SK-N-SH (cell line): Measurements from ENCODE around the gene MBNL2. TPM values are rescaled to one million over a fixed set of nuclear protein-coding genes. Genes with fewer than 3 reads are reported as not detected.

Experiments used
- CTCF ChIA-PET: fragments of 300-600, 350-600 bp; formaldehyde crosslinking; extraction: SDS; loops from one replicate; lab custom pipeline; 2021; lab: Yijun Ruan, JAX
- POLR2A ChIA-PET: fragments of 350-600 bp; sonication (Branson Sonifier 250); formaldehyde crosslinking; extraction: SDS; loops from one replicate; lab custom pipeline; 2020; ENCODE audit warnings: antibody characterized with exemption, inconsistent platforms; lab: Yijun Ruan, JAX
- DNase-seq: peaks from one replicate; pipeline ENCODE4 v3.0.0; 2012
- H2AFZ ChIP-seq: fragments of 200-600 bp; sonication (generic); 2 replicates; pipeline ENCODE4 v1.8.1; 2016; ENCODE audit warnings: antibody characterized with exemption, mild to moderate bottlenecking, low read depth
- H3F3A ChIP-seq: fragments of 200-600 bp; sonication (generic); replicated peaks from 2 replicates; pipeline ENCODE3; 2016; ENCODE audit warnings: antibody characterized with exemption, mild to moderate bottlenecking; ENCODE audit not compliant: insufficient read depth
- H3K27ac ChIP-seq, 2 experiments: fragments of 200-500 bp in 1 of 2; fragments of 200-600 bp in 1 of 2; sonication (Bioruptor generic) in 1 of 2; sonication (generic), shearing (Covaris generic) in 1 of 2; 2 replicates each; pipeline versions ENCODE4 v1.5.1 to v1.6.1; 2014 to 2016; ENCODE audit warnings: low read depth in 2 of 2, inconsistent platforms in 1 of 2, low read length in 1 of 2, mild to moderate bottlenecking in 1 of 2, mixed read lengths in 1 of 2
- H3K27me3 ChIP-seq: fragments of 200-600 bp; sonication (generic), shearing (Covaris generic); 2 replicates; pipeline ENCODE4 v1.6.1; 2016; ENCODE audit warnings: mixed run types; ENCODE audit not compliant: insufficient read depth
- H3K36me3 ChIP-seq, 2 experiments: fragments of 200-500 bp in 1 of 2; fragments of 200-600 bp in 1 of 2; sonication (Bioruptor generic) in 1 of 2; sonication (generic) in 1 of 2; replicated peaks in 1 of 2; 2 replicates each; pipeline versions ENCODE3 to v1.5.1; 2014 to 2016; ENCODE audit warnings: low read length in 1 of 2, mild to moderate bottlenecking in 1 of 2; ENCODE audit not compliant: insufficient read depth in 2 of 2, control insufficient read depth in 1 of 2
- H3K4me1 ChIP-seq, 2 experiments: fragments of 200-500 bp in 1 of 2; fragments of 200-600 bp in 1 of 2; sonication (Bioruptor generic) in 1 of 2; sonication (generic), shearing (Covaris generic) in 1 of 2; 2 replicates each; pipeline versions ENCODE4 v1.5.1 to v1.6.1; 2014 to 2016; ENCODE audit warnings: low read depth in 1 of 2, low read length in 1 of 2, mixed run types in 1 of 2; ENCODE audit not compliant: insufficient read depth in 2 of 2, control insufficient read depth in 1 of 2
- H3K4me2 ChIP-seq: fragments of 200-600 bp; sonication (generic), shearing (Covaris generic); 2 replicates; pipeline ENCODE4 v1.6.1; 2017; ENCODE audit warnings: mixed run types
- H3K4me3 ChIP-seq, 2 experiments: fragments of 200-500 bp in 1 of 2; fragments of 200-600 bp in 1 of 2; sonication (Bioruptor generic) in 1 of 2; sonication (generic), shearing (Covaris generic) in 1 of 2; 2 replicates each; pipeline versions ENCODE4 v1.5.1 to v1.8.1; 2014 to 2016; ENCODE audit warnings: low read depth in 2 of 2, inconsistent platforms in 1 of 2, low read length in 1 of 2, mild to moderate bottlenecking in 1 of 2, mixed read lengths in 1 of 2, moderate library complexity in 1 of 2
- H3K79me2 ChIP-seq: fragments of 200-600 bp; sonication (generic); 2 replicates; pipeline ENCODE4 v1.8.1; 2017; ENCODE audit warnings: mild to moderate bottlenecking; ENCODE audit not compliant: insufficient read depth
- H3K9ac ChIP-seq: fragments of 200-600 bp; sonication (generic); 2 replicates; pipeline ENCODE4 v1.6.1; 2017; ENCODE audit warnings: mixed run types
- H3K9me2 ChIP-seq: fragments of 200-600 bp; sonication (generic); 2 replicates; pipeline ENCODE4 v1.6.1; 2017; ENCODE audit warnings: mixed run types
- H3K9me3 ChIP-seq: fragments of 200-600 bp; sonication (generic); 2 replicates; pipeline ENCODE4 v1.6.1; 2017; ENCODE audit warnings: mixed run types, mild to moderate bottlenecking, moderate library complexity
- H4K20me1 ChIP-seq: fragments of 200-600 bp; sonication (generic); 2 replicates; pipeline ENCODE4 v1.6.1; 2017; ENCODE audit warnings: mild to moderate bottlenecking, mixed run types; ENCODE audit not compliant: insufficient read depth
- CHD2 ChIP-seq: fragments of 150-350 bp; IDR thresholded peaks from 2 replicates; pipeline ENCODE4 v1.6.1; 2018; ENCODE audit warnings: low read length; ENCODE audit not compliant: partially characterized antibody
- GABPA ChIP-seq: IDR thresholded peaks from 2 replicates; pipeline ENCODE4 v1.4.0; 2012; ENCODE audit warnings: low read depth, mild to moderate bottlenecking
- GATA2 ChIP-seq: sonication (generic); formaldehyde crosslinking; IDR thresholded peaks from 2 replicates; pipeline ENCODE4 v1.5.0; 2020; ENCODE audit warnings: mild to moderate bottlenecking, missing genetic modification reagents
- IRF3 ChIP-seq: fragments of 150-350 bp; IDR thresholded peaks from 2 replicates; pipeline ENCODE4 v1.6.1; 2016; ENCODE audit warnings: mild to moderate bottlenecking, low read depth, low read length
- JUND ChIP-seq: IDR thresholded peaks from 2 replicates; pipeline ENCODE4 v1.4.0; 2012
- MAX ChIP-seq: IDR thresholded peaks from 2 replicates; pipeline ENCODE4 v1.4.0; 2012; ENCODE audit warnings: low read depth
- MEF2A ChIP-seq: IDR thresholded peaks from 2 replicates; pipeline ENCODE4 v1.4.0; 2012; ENCODE audit warnings: low read depth, borderline replicate concordance
- MXI1 ChIP-seq: IDR thresholded peaks from 2 replicates; pipeline ENCODE4 v1.6.1; 2012; ENCODE audit warnings: mild to moderate bottlenecking, low read depth, low read length, improper control_type of control experiment
- NFIC ChIP-seq: IDR thresholded peaks from 2 replicates; pipeline ENCODE4 v1.4.0; 2012; ENCODE audit warnings: borderline replicate concordance
- RAD21 ChIP-seq: IDR thresholded peaks from 2 replicates; pipeline ENCODE4 v1.6.1; 2012; ENCODE audit warnings: mild to moderate bottlenecking, low read length
- REST ChIP-seq: IDR thresholded peaks from 2 replicates; pipeline ENCODE4 v1.6.1; 2012; ENCODE audit warnings: mild to moderate bottlenecking, low read depth, low read length, moderate library complexity
- RFX5 ChIP-seq: IDR thresholded peaks from 2 replicates; pipeline ENCODE4 v1.6.1; 2012; ENCODE audit warnings: mild to moderate bottlenecking, improper control_type of control experiment, low read length
- RXRA ChIP-seq: IDR thresholded peaks from 2 replicates; pipeline ENCODE4 v1.4.0; 2012; ENCODE audit warnings: low read depth, mild to moderate bottlenecking, borderline replicate concordance
- SIN3A ChIP-seq: IDR thresholded peaks from 2 replicates; pipeline ENCODE4 v1.6.1; 2012; ENCODE audit warnings: low read depth, mild to moderate bottlenecking, low read length, moderate library complexity, borderline replicate concordance
- SMC3 ChIP-seq: IDR thresholded peaks from 2 replicates; pipeline ENCODE4 v1.6.1; 2012; ENCODE audit warnings: low read depth, low read length, improper control_type of control experiment
- TAF1 ChIP-seq: IDR thresholded peaks from 2 replicates; pipeline ENCODE4 v1.6.1; 2012; ENCODE audit warnings: low read depth, mild to moderate bottlenecking, low read length, moderate library complexity, borderline replicate concordance
- USF1 ChIP-seq: IDR thresholded peaks from 2 replicates; pipeline ENCODE4 v1.4.0; 2012; ENCODE audit warnings: low read depth, borderline replicate concordance
- YY1 ChIP-seq: IDR thresholded peaks from 2 replicates; pipeline ENCODE4 v1.4.0; 2012; ENCODE audit warnings: low read depth, mild to moderate bottlenecking
- ZBTB33 ChIP-seq: IDR thresholded peaks from 2 replicates; pipeline ENCODE4 v1.4.0; 2012; ENCODE audit warnings: low read depth, borderline replicate concordance
- WGBS: methylation state at CpG from one replicate; pipeline ENCODE4 v1.1.6; 2017; ENCODE audit warnings: low lambda C conversion rate; 5-methylcytosine and 5-hydroxymethylcytosine counted together
- polyA plus RNA-seq, 3 experiments: library from polyadenylated mRNA; depleted of rRNA; stranded (reverse); fragments of >200 nt; gene quantifications; 2 replicates each; pipeline ENCODE4 v1.2.3, GENCODE V29; 2012

MBNL2 gene
- polyA plus RNA-seq, 1 of the 3 experiments (the other 2 are of a cell fraction): 24.5 TPM

- no peak for DNase-seq
- Histone ChIP-seq H3K9me3 (no peaks in the 10 kb centered on the region), H4K20me1 (peaks cover 14% of the 10 kb centered on the region; the same call in 1 of the 2 replicates), H3F3A (peaks cover 38% of the 10 kb centered on the region), H3K4me2 (no peak overlapping the region), H2AFZ (no peak overlapping the region), H3K4me1 (peaks cover 29 to 32% of the 10 kb centered on the region in 2 experiments), H3K9ac (no peak overlapping the region), H3K4me3 (no peak overlapping the region), H3K79me2 (peaks cover 99% of the 10 kb centered on the region), H3K9me2 (no peaks in the 10 kb centered on the region), H3K27me3 (no peaks in the 10 kb centered on the region), H3K27ac (0 out of 4 replicates have a peak overlapping the region, but pooled peaks of 1 of the 2 experiments have one; percentile 63), H3K36me3 (peaks cover 20 to 39% of the 10 kb centered on the region in 2 experiments)
- ChIA-PET CTCF (interaction anchor here (0.9 to 3.8 kb wide), 5 partner anchors 10 to 124 kb away, joined by 3 to 19 read pairs (median 4); no protein-coding TSS in a partner anchor), POLR2A (no interaction called here)
- 99% methylated on average over 5 of the region's 5 CpGs for WGBS
- no peak for TF ChIP-seq RFX5
- TF ChIP-seq RXRA: no peak
- TF ChIP-seq ZBTB33: no peak
- TF ChIP-seq USF1: no peak
- TF ChIP-seq TAF1: no peak
- TF ChIP-seq GABPA: no peak
- TF ChIP-seq YY1: no peak
- TF ChIP-seq RAD21: no peak
- TF ChIP-seq SIN3A: no peak
- no peak for TF ChIP-seq SMC3
- TF ChIP-seq MAX: no peak
- no peak for TF ChIP-seq JUND
- TF ChIP-seq CHD2: no peak
- no peak for TF ChIP-seq NFIC
- TF ChIP-seq REST: no peak
- no peak for TF ChIP-seq GATA2 (CRISPR knock-in tag)
- TF ChIP-seq MXI1: no peak
- no peak for TF ChIP-seq MEF2A
- TF ChIP-seq IRF3: no peak
These were observed 12.1 kb downstream of the MBNL2 start for GRCh38 chr13:97234236-97234635.
